HepG2 (cell line): ENCODE results near the gene HTRA2. TPM values are rescaled to one million over a fixed set of nuclear protein-coding genes. Genes with fewer than 3 reads are reported as not detected.

Source experiments
- RXRB ChIP-seq: IDR thresholded peaks from 2 replicates; pipeline ENCODE4 v1.6.1; 2016; ENCODE audit warnings: borderline replicate concordance, missing genetic modification reagents, missing compliant biosample characterization
- SRSF1 ChIP-seq: fragments of 200-400 bp; formaldehyde crosslinking; optimal IDR thresholded peaks from 2 replicates; pipeline ENCODE3; 2017; ENCODE audit warnings: mild to moderate bottlenecking, low read depth, low read length, moderate library complexity
- ZBTB7A ChIP-seq: sonication (generic); formaldehyde crosslinking; IDR thresholded peaks from 2 replicates; pipeline ENCODE4 v1.8.0; 2022; ENCODE audit warnings: mild to moderate bottlenecking, missing genetic modification reagents
- ZNF138 ChIP-seq: sonication (generic); formaldehyde crosslinking; IDR thresholded peaks from 2 replicates; pipeline ENCODE4 v1.5.0; 2020; ENCODE audit warnings: mild to moderate bottlenecking, low read depth, missing genetic modification reagents
- ZNF280B ChIP-seq: sonication (generic); formaldehyde crosslinking; IDR thresholded peaks from 2 replicates; pipeline ENCODE4 v1.5.0; 2020; ENCODE audit warnings: missing genetic modification reagents, mild to moderate bottlenecking, borderline replicate concordance
- ZNF547 ChIP-seq: sonication (generic); formaldehyde crosslinking; IDR thresholded peaks from 2 replicates; pipeline ENCODE4 v1.5.1; 2020; ENCODE audit warnings: mild to moderate bottlenecking, missing genetic modification reagents
- ZNF598 ChIP-seq: sonication (generic); formaldehyde crosslinking; IDR thresholded peaks from 2 replicates; pipeline ENCODE4 v1.5.1; 2020; ENCODE audit warnings: mild to moderate bottlenecking, missing genetic modification reagents, borderline replicate concordance
- ZNF747 ChIP-seq: sonication (generic); formaldehyde crosslinking; IDR thresholded peaks from 2 replicates; pipeline ENCODE4 v1.8.1; 2023; ENCODE audit warnings: missing genetic modification reagents, mild to moderate bottlenecking, borderline replicate concordance
- ZNF781 ChIP-seq: sonication (generic); formaldehyde crosslinking; IDR thresholded peaks from 2 replicates; pipeline ENCODE4 v1.5.1; 2020; ENCODE audit warnings: borderline replicate concordance, mild to moderate bottlenecking, missing genetic modification reagents; ENCODE audit errors: not compliant biosample characterization
- ZNF800 ChIP-seq: sonication (generic); formaldehyde crosslinking; IDR thresholded peaks from 2 replicates; pipeline ENCODE4 v1.4.0; 2020; ENCODE audit warnings: missing genetic modification reagents
- polyA plus RNA-seq, 8 experiments: library from polyadenylated mRNA; depleted of rRNA in 3 of 8; stranded (reverse) in 7 of 8; unstranded in 1 of 8; fragments of >200 nt; fragmentation: Illumina TruSeq in 4 of 8; extraction: Trizol in 4 of 8; gene quantifications; 2 replicates each; pipeline versions ENCODE4 v1.2.1 to v1.2.3, GENCODE V29; 2011 to 2016; ENCODE audit warnings: low read depth in 4 of 8, missing spikeins in 1 of 8, mixed read lengths in 1 of 8; ENCODE audit not compliant: insufficient read depth in 1 of 8
- total RNA-seq, 5 experiments: library from RNA; depleted of rRNA; stranded (reverse); fragments of >200 nt; fragmentation: Illumina TruSeq; extraction: Trizol; gene quantifications; 2 replicates each; pipeline ENCODE4 v1.2.3, GENCODE V29; 2016; ENCODE audit warnings: low read depth in 1 of 5
- TF ChIP-seq, protein P1 (sequence below): sonication (generic); formaldehyde crosslinking; IDR thresholded peaks from 2 replicates; pipeline ENCODE4 v1.4.0; 2020; ENCODE audit warnings: missing genetic modification reagents
- TF ChIP-seq, protein P2 (sequence below): sonication (generic); formaldehyde crosslinking; IDR thresholded peaks from 2 replicates; pipeline ENCODE4 v1.5.1; 2020; ENCODE audit warnings: mild to moderate bottlenecking, missing genetic modification reagents, borderline replicate concordance
- TF ChIP-seq, protein P3 (sequence below): IDR thresholded peaks from 2 replicates; pipeline ENCODE4 v1.6.1; 2018; ENCODE audit warnings: missing genetic modification reagents
- TF ChIP-seq, protein P4 (sequence below): sonication (generic); formaldehyde crosslinking; IDR thresholded peaks from 2 replicates; pipeline ENCODE4 v1.4.0; 2020; ENCODE audit warnings: mild to moderate bottlenecking, missing genetic modification reagents

Gene HTRA2
- total and polyA plus RNA-seq, 2 of the 13 experiments (the other 11 are each of a cell fraction or from before 2014, with no cell fraction given), result 47.7 to 50.3 TPM

DNA sequence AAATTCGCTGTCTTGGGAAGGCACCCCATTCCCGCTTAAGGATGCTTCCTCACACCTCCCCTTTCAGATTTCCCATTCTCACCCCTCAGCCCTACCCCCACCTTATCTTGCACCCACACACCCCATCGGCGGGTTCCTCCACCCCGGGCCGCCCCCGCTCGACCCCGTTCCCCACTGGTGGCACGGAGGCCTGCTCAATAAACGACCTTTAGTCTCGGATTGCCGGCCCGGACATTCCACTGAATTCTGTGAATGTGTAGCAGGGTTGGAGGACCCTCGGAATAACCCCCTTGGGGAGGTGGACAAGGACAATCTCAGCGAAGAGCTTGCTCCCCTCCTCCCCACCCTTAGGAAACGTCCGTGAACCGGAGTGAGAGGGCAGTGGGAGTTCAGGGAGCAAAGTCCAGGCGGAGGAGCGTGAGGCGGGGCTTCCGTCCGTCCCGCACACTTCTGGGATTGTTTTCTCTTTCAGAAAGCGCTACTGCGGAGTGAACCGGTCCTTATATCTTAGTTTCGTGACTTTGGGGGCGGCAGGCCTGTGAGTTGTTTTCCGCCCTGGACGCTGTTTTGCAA, 27.5 kb upstream of the HTRA2 start (continued):
- TF ChIP-seq, protein P1, sequence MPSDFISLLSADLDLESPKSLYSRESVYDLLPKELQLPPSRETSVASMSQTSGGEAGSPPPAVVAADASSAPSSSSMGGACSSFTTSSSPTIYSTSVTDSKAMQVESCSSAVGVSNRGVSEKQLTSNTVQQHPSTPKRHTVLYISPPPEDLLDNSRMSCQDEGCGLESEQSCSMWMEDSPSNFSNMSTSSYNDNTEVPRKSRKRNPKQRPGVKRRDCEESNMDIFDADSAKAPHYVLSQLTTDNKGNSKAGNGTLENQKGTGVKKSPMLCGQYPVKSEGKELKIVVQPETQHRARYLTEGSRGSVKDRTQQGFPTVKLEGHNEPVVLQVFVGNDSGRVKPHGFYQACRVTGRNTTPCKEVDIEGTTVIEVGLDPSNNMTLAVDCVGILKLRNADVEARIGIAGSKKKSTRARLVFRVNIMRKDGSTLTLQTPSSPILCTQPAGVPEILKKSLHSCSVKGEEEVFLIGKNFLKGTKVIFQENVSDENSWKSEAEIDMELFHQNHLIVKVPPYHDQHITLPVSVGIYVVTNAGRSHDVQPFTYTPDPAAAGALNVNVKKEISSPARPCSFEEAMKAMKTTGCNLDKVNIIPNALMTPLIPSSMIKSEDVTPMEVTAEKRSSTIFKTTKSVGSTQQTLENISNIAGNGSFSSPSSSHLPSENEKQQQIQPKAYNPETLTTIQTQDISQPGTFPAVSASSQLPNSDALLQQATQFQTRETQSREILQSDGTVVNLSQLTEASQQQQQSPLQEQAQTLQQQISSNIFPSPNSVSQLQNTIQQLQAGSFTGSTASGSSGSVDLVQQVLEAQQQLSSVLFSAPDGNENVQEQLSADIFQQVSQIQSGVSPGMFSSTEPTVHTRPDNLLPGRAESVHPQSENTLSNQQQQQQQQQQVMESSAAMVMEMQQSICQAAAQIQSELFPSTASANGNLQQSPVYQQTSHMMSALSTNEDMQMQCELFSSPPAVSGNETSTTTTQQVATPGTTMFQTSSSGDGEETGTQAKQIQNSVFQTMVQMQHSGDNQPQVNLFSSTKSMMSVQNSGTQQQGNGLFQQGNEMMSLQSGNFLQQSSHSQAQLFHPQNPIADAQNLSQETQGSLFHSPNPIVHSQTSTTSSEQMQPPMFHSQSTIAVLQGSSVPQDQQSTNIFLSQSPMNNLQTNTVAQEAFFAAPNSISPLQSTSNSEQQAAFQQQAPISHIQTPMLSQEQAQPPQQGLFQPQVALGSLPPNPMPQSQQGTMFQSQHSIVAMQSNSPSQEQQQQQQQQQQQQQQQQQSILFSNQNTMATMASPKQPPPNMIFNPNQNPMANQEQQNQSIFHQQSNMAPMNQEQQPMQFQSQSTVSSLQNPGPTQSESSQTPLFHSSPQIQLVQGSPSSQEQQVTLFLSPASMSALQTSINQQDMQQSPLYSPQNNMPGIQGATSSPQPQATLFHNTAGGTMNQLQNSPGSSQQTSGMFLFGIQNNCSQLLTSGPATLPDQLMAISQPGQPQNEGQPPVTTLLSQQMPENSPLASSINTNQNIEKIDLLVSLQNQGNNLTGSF (CRISPR knock-in tag), result no peak
- TF ChIP-seq ZNF598 (CRISPR knock-in tag) (no peak), ZNF781 (CRISPR knock-in tag) (no peak), ZNF747 (CRISPR knock-in tag) (0 out of 2 replicates have a peak, but pooled peaks have one; percentile 19), ZNF800 (CRISPR knock-in tag) (no peak), RXRB (CRISPR knock-in tag) (peak; percentile 99), ZNF280B (0 out of 2 replicates have a peak, but pooled peaks have one; percentile 7), SRSF1 (no peak), ZNF138 (peak; percentile 21; the same call in 1 of the 2 replicates), ZBTB7A (CRISPR knock-in tag) (peak; percentile 42; the same call in 1 of the 2 replicates), ZNF547 (CRISPR knock-in tag) (no peak; the same call in 1 of the 2 replicates)
- TF ChIP-seq, protein P2, sequence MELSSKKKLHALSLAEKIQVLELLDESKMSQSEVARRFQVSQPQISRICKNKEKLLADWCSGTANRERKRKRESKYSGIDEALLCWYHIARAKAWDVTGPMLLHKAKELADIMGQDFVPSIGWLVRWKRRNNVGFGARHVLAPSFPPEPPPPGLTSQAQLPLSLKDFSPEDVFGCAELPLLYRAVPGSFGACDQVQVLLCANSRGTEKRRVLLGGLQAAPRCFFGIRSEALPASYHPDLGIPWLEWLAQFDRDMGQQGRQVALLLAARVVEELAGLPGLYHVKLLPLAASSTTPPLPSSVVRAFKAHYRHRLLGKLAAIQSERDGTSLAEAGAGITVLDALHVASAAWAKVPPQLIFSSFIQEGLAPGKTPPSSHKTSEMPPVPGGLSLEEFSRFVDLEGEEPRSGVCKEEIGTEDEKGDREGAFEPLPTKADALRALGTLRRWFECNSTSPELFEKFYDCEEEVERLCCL (CRISPR knock-in tag), result no peak
- TF ChIP-seq, protein P3, sequence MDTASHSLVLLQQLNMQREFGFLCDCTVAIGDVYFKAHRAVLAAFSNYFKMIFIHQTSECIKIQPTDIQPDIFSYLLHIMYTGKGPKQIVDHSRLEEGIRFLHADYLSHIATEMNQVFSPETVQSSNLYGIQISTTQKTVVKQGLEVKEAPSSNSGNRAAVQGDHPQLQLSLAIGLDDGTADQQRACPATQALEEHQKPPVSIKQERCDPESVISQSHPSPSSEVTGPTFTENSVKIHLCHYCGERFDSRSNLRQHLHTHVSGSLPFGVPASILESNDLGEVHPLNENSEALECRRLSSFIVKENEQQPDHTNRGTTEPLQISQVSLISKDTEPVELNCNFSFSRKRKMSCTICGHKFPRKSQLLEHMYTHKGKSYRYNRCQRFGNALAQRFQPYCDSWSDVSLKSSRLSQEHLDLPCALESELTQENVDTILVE (CRISPR knock-in tag), result peak; percentile 88
- TF ChIP-seq, protein P4, sequence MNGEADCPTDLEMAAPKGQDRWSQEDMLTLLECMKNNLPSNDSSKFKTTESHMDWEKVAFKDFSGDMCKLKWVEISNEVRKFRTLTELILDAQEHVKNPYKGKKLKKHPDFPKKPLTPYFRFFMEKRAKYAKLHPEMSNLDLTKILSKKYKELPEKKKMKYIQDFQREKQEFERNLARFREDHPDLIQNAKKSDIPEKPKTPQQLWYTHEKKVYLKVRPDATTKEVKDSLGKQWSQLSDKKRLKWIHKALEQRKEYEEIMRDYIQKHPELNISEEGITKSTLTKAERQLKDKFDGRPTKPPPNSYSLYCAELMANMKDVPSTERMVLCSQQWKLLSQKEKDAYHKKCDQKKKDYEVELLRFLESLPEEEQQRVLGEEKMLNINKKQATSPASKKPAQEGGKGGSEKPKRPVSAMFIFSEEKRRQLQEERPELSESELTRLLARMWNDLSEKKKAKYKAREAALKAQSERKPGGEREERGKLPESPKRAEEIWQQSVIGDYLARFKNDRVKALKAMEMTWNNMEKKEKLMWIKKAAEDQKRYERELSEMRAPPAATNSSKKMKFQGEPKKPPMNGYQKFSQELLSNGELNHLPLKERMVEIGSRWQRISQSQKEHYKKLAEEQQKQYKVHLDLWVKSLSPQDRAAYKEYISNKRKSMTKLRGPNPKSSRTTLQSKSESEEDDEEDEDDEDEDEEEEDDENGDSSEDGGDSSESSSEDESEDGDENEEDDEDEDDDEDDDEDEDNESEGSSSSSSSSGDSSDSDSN (CRISPR knock-in tag), result no peak
